Measurements from ENCODE around the gene TASL.
"Not testable (repeated sequence)": the region's sequence is repeated elsewhere in the genome, so short reads cannot be mapped to it uniquely, and the experiment has no call there.

The TASL gene, protein sequence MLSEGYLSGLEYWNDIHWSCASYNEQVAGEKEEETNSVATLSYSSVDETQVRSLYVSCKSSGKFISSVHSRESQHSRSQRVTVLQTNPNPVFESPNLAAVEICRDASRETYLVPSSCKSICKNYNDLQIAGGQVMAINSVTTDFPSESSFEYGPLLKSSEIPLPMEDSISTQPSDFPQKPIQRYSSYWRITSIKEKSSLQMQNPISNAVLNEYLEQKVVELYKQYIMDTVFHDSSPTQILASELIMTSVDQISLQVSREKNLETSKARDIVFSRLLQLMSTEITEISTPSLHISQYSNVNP

DNA sequence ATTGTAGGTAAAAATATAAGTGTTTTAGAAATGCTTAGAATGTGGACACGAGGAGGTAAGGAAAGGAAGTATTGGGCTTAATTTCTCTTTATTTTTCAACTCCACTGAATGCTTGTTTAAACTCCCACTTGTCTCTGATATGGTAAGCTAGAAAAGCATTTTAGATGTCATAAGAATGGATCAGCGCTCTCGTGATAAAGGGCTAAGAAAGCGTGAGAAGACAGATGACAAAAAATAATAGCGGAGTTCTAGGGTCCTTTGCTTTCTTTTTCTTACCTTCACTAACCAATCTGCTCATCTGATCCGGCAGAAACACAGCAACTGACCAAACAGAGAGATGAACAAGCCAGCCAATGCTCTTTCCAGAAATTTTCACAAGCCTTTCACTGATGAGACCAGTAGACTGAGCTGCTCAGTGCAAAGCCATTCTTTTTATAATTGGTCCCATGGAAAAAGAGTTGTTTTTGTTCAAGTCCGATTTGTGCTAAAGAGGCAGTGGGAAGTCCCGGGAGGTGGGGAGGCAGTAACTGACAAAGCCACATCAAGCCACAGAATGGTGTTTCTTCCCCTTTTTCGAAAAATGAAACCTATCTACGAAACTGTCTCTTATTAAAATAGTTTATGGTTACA is at the start of gene TASL:
Gene TASL (minus strand): TSS at position 405 of the 630 bp plus-strand sequence. CDS start 17,411 bp downstream, outside the sequence.
- DNase-seq, result peak; percentile 3

DNA sequence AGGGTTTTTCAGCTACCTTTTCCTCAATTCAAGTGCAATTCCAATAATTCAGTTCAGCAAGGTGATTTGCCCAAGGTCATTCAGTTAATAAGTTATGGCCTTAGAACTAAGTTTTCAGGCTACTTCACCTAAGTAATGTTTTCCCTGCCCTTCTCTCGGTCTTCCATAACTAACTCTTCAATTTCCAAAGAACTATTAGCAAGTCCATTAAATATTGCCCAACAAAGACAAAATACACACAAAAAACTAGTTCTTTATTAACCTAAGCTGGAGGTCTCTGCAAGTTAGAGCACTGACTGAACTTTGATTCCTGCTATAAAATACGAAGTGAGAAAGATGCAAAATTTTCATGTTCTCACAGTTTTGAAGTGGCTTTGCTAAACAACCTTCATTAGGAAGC is 48.8 kb upstream of the TASL start:
- DNase-seq, result no peak

DNA sequence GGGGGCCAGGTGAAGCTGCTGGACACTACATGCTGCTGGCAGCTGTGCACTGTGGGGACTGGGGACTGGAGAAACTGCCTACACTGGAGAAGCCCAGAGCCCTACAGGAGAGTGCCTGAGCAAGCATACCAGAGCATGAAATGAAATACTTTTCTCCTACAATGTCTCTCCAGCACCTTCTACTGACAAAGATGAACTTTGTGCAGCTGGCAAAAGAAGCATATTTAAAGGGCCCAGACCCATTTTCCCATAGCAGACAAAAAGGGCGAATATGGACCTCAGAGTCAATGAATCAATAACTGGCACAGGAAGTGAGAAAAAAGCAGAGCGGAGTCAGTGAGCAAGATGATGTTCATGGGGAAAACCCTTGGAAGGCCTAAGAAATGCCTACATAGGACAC is 44.8 kb upstream of the TASL start:
- DNase-seq, result no peak

DNA sequence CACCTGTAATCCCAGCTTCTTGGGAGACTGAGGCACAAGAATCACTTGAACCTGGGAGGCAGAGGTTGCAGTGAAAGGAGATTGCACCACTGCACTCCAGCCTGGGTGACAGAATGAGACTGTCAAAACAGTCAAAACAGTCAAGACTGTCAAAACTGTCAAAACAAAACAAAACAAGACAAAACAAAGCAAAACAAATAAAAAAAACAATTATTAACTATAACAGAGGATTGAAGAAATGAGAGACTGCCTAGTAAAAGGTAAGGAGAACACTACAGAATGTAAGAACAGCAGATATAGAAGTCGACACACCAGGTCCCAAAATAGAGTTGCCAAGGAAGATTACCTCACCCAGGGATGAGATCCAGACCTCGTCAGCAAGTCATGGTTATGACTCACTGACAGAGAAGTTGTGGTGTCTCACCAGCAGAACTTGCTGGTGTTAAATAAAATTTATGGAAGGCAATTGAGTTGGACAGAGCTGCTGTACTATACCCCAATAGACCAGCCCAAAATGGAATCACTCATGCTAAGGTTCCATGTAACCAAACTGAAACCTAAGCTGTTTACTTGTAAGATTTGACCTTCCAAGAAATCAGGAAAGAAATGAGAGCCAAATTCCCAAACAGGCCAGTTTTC is 43.5 kb upstream of the TASL start:
- no peak for DNase-seq

DNA sequence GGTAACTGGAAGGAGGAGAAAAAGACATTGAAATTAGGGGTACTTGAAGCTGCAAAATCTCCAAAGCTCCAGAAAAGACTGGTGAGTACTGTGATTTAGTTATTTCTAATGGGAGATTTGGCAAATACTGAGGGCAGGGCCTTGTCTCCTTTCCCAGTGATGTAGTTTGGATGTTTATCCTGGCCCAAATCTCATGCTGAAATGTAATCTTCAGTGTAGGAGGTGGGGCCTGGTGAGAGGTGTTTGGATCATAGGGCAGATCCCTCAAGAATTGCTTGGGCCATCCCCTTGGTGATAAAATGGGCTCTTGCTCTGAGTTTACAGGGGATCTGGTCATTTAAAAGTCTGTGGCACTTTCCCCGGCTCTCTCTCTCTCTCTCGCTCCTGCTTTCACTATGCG is 42.6 kb upstream of the TASL start:
- no peak for DNase-seq

DNA sequence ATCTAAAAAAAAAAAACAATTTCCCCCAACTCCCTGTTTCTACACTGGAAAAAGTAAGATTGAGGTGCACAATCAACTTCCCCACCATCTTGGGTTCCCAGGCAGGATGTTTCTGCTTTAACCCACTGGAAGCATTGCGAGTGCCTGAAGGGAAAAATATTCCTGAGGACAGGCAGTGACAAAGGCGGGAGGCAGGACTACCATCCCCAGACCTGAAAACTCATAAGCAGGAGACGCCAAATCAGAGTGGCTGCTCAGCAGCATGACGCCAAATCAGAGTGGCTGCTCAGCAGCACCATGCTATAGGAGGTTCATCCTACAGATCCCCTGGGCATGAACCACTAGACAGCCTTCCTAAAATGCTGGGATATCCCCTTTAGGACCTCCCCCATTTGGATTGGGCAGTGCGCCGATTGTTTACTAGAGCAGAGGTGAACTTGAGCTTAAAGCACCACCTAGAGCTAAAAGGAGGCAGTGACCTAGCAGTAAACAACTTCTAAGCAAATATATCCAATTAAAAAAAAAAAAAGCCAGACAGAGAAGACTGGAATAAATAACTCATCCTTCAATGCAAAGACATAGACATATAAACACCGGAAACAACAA is 40.7 kb upstream of the TASL start:
- DNase-seq, result no peak

DNA sequence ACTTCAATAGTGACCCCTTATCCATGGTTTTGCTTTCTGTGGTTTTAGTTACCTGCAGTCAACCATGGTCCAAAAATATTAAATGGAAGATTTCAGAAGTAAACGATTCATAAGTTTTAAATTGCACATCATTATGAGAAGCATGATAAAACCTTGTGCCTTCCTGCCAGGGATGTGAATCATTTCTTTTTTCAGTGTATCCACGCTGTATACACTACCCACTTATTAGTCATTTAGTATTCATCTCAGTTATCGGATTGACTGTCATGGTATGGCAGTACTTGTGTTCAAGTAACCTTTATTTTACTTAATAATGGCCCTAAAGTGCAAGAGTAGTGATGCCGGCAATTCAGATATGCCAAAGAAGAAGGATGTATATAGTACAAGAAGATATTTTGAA is 37.7 kb upstream of the TASL start:
- DNase-seq, result no peak

DNA sequence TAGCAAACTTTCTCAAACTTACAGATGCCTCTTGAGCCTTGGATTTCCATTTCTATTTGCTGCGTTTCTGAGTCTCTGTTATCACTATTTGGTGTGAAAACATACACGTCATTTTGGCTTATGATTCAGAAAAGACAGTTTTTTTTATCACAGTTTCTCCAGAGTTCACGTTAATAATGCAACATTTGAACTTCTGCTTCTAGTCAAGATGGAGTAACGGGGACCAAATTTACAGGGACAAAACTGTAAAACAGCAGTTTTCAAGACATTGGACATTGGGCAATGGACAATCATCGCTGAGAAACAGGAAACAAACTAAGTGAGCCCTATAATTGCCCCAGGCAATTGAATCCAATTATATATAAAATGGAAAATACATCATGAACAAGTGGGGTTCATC is 36.2 kb upstream of the TASL start:
- no peak for DNase-seq

DNA sequence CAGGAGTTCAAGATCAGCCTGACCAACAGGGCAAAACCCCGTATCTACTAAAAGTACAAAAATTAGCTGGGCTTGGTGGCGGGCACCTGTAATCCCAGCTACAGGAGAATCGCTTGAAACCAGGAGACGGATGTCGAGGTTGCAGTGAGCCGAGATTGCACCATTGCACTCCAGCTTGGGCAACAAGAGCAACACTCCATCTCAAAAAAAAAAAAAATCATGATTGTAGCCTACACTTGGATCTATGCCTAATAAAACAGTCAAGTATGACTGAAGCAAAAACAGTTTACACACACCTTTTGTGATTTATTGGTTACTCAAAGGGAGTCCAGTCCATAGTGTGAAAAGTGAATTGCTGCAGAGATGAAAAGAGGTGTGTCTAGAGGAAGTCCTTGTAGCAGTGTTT is 34.7 kb upstream of the TASL start:
- no peak for DNase-seq

DNA sequence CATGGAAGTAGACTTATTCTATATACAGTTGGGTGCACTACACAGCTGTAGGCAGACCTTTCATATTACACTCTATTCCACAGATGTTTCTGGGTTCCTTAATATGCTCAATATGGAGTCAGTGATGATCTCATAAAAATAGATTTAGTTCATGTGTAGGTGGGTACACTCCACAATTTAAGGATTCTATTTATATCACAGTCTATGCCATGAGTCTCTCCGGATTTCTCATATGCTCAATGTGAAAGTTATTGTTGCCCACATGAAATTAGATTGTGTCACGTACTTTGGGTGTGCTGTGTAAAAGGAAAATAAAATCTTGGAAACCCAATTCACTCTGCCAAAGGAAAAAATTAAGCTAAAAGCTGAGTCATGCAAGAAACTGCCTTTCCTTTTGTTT is 32.5 kb upstream of the TASL start:
- DNase-seq, result no peak

DNA sequence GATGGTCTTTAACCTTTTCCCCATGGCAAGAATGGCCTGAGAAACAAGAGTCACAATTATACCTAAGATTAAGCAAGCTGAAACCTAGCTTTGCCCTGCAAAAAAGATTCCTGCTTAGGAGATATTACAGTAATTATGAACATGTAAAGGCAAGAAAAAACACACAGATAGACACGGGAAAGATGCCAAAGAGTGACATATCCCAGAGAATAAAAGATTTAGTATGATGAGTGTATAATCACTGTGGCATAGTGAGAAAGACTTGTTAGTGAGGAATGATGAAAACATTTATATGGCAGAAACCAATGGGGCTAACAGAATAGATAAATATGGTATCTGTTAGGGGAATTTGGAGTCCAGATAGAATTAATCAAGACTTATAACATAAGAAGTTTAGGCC is 29.6 kb upstream of the TASL start:
- no peak for DNase-seq

DNA sequence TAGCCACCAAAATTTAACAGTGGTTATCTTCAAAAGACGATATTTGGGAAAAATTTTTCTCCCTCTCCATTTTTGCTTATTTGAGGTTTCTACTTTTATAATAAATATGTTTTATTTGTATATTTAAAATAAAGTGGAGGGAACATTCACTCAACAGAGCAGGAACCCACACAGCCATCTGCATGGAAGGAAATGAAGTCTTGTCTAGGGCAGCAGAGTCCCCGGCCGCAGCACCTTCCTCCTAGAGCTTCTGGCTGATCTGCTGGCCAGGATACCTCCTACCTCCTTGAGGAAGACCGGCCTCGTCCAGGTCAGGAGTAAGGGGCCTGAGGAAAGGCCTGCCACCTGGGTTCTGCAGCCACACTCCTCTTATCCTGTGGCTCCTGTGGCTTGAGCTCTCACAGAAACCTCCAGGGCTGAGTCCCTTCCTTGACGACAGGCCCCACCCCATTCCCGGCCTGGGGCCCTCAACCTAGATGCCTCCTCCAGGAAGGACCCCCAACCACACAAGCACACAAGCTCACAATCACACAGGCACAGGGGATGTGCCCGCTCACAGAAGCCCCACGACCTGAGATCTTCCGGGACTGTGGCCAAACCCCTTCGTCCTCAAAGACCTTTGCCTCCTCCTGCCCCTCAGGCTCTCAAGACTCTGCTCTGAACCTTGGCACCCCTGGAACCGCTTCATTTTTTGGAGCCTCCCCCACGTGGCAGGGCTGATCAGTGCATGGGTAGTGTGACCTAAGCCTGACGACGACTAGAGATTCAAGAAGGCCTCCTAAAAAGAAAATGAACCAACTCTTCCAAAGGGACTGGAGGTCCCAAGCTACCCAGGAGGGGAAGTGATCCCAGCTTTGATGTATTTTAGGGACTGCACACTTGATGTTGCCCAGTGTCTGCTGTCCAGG is 23.0 kb upstream of the TASL start:
- DNase-seq, result not testable (repeated sequence)

DNA sequence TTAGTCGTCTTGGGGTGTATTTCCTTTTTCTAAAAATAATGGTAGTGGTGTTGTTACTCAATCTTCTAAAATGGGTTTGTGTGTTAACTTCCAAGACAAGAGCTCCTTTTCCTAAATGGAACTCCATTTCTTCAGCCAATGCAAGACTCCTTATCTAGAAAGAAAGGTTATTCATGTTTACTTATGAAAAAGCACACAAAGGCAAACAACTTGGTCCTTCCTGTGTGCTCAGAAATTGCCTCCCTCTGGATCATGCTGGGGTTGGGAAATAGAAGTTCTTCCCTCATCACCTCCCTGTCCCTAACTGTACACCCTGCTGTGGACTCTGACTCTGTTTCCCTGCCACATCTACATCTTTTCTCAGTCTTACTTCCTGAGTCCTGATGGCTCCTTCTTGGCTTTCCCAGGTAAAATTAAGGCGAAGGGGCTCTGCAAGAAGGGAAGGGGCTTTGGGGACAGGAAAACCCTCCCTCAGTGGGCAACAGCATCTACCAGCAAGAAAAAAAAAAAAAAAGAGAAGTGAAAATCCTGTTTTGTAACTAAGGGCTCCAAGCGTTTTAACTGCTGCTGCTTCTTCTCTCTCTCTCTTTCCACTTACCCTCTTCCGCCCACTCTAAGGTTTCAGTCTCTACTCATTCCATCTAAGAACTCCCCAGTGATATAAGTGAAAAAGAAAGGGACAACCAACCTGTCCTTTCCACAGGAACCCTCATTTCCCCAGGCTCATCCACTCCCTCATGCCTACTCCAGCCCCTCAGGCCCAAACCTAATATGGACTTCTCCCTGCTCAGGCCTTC is 19.8 kb upstream of the TASL start:
- DNase-seq, result no peak

DNA sequence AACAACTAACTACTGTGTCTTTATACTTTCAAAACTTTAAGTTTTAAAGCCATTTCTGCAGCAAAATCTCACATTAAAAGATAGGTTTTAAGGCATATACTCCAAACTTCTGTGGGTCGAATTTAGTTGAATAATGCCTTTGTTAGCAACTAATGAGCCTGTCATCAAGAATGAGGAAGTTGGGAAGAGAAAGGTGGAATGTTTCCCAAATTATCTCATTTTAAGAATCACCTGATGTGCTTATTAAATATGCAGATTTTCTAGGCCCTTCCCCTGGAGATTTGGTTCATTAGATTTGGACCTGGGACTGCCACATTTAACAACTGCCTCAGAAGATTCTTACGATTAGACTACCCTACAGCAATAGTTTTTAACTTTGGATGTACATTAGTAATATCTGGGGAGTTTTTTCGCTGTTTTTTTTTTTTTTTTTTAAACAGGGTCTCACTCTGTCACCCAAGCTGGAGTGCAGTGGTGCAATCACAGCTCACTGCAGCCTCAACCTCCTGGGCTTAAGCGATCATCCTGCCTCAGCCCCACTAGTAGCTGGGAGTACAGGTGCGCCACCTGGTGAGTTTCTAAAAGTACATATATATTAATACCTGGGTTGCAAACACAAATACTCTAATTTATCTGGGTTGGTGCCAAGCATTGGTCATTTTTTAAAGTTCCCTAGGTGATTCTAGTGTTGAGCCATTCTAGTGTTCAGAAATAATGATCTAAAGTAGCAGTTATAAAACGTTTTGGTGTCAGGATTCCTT is 16.1 kb upstream of the TASL start:
- no peak for DNase-seq

DNA sequence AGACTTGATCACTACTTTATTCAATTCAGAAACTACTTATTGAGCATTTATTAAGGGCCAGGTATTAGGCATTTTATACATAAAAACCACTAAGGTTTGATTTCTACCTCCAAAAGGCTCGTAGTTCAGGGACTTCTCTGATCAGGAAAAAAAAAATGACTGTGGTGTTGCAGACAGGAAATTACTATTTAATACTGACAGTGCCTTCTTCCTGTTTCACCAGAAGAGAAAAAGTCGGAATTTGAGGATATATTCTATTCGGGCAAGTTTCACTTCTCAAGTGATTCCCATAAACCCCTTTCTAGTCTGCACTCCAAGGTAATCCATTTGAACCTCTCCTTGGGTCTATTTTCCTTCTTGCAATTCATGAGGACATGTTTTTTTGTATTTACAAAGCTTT is 15.3 kb upstream of the TASL start:
- DNase-seq, result no peak

DNA sequence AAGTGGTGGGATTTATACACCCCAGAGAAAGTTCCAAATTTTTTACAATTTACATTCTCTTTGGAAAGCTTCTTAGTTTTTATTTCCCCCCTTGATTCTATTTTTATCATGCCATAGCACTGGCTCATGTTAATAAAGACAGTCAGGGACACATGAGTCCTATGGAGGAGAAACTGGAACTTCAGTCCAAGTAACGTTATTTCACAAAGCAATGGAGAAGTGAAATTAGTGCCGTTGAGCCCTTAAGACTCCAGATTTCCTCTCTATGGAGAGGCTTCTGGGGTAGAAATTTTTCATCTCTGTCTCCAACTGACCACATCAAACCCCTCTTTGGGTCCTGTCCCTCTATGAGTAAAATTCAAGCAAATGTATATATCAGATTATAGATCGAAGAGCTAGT is 12.8 kb upstream of the TASL start:
- no peak for DNase-seq

DNA sequence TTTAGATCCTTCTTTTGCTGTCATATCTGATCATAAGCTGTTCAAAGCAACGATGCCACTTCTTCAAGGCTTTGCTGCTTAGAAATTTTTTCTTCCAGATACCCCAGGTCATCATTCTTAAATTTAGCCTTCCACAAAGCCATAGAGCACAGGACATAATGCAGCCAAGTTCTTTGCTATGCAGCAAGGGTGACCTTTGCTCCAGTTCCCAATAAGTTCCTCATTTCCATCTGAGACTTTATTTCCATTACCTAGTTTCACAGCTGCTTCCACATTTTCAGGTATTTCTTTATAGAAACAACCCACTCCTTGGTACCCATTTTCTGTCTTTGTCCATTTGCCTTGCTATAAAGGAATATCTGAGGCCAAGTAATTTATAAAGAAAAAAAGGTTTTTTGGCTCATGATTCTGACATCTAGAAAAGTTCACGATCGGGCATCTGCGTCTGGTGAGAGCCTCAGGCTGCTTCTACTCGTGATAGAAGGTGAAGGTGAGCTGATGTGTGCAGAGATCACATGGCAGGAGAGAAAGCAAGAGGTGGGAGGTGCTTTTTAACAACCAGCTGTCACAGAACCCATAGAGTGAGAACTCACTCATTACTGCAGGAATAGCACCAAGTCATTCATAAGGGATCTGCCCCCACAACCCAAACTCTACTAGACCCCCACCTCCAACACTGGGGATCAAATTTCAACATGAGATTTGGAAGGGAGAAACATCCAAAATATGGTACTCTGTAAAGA is 11.8 kb upstream of the TASL start:
- DNase-seq, result no peak

DNA sequence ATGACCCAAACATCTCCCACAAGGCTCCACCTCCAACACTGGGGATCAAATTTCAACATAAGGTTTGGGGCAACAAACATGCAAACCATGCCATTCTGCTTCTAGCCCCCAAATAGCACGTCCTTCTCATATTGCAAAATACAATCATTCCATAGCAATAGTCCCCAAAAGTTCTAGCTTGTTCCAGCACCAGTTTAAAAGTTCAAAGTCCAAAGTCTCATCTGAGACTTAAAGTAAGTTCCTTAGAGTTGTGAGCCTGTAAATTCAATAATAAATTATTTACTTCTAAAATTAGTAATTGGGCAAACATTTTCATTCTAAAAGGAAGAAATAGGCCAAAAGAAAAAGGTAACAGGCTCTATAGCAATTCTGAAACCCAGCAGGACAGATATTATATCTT is 8.9 kb upstream of the TASL start:
- DNase-seq, result no peak

DNA sequence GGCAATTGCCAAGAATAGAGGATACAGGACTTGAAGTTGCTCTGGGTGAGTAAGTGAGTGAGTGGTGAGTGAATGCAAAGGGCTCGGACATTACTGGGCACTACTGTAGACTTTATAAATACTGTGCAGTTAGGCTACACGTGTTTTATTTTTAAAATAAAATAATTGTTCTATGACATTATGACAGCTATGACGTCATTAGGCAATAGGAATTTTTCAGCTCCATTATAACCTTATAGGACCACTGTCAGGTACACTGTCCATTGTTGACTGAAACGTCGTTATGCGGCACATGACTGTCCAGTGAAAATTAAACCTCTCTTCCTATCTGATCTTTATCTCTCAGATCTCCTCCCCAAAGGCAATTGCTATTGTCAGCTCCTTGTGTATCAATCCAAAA is 5.1 kb upstream of the TASL start:
- no peak for DNase-seq

DNA sequence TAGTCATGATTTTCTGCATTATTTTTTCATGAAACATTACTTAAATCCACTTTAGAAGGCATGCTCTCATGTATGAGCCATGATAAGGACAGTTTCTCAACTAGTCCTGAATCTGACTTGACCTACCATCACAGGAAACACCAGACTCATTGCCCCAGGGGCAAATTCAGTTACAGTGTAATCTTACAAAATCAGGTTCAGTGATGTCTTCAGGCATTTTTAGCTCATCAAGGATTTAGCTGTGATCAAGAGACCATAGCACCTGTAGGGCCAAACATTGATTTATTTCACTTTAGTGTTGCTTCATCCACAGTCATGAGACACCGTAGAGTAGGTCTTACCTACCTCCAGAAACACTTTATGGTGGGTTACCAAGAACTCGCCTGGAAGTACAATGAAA is 3.1 kb upstream of the TASL start:
- no peak for DNase-seq

DNA sequence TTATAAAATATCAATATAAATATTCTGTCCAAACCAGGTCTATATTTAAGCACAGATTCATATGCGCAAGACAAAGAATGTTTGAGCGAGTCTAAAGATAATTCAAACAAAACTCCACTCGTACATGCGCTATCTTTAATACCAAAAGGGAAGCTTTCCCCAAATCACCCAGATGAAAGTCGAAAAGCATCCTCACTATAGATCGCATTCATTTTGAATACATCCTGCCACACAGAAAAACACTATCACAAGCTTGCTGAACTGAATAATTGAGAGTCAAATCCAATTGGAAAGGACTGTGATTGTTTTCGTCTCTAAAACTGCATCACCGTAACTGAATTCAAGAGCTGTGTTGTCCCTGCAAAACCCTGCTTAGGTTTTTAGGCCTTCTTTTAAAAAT is 685 bp downstream of the TASL start:
- no peak for DNase-seq

Measured in stimulated activated CD4-positive, alpha-beta T cell treated with anti-CD3 and anti-CD28 coated beads, Interleukin-1b, Interleukin-23, amount 100 ng/mL, for 48 hours (primary cell).